HG02840 (cell line): Measurements from ENCODE around the gene RNF217.
"Not testable (repeated sequence)": the region's sequence is repeated elsewhere in the genome, so short reads cannot be mapped to it uniquely, and the experiment has no call there.

ENCODE experiments used
- ATAC-seq: cut with Tn5 transposase; IDR thresholded peaks from one replicate; pipeline ENCODE4 v1.9.1; 2021; ENCODE audit warnings: mild to moderate bottlenecking, moderate library complexity, moderate number of reproducible peaks; ENCODE audit not compliant: unreplicated experiment, low FRiP score

The RNF217 gene

GRCh38 chr6:124961777-124962638 lies at the start of gene RNF217:
Gene RNF217 (plus strand): TSS chr6:124962437. CDS start chr6:124962545, 108 bp downstream.
- ATAC-seq, result no peak

- ATAC-seq, result no peak
These were observed 49.2 kb upstream of the RNF217 start for GRCh38 chr6:124913056-124913455.

- no peak for ATAC-seq
These were observed 44.5 kb upstream of the RNF217 start for GRCh38 chr6:124917769-124918168.

- ATAC-seq, result not testable (repeated sequence)
These were observed 42.5 kb upstream of the RNF217 start for GRCh38 chr6:124919703-124920102.

- ATAC-seq, result no peak
These were observed 37.9 kb upstream of the RNF217 start for GRCh38 chr6:124924333-124924759.

- no peak for ATAC-seq
These were observed 35.8 kb upstream of the RNF217 start for GRCh38 chr6:124926435-124926834.

- ATAC-seq, result no peak
These were observed 34.4 kb upstream of the RNF217 start for GRCh38 chr6:124927806-124928205.

- no peak for ATAC-seq
These were observed 33.4 kb upstream of the RNF217 start for GRCh38 chr6:124928851-124929250.

GRCh38 chr6:124937645-124938044 lies 24.6 kb upstream of the RNF217 start:
- ATAC-seq, result no peak

- ATAC-seq, result no peak
These were observed 21.0 kb upstream of the RNF217 start for GRCh38 chr6:124941259-124941658.

- ATAC-seq, result no peak
These were observed 18.6 kb upstream of the RNF217 start for GRCh38 chr6:124943658-124944057.

GRCh38 chr6:124947971-124948451 lies 14.2 kb upstream of the RNF217 start:
- ATAC-seq, result no peak

- no peak for ATAC-seq
These were observed 12.5 kb upstream of the RNF217 start for GRCh38 chr6:124949706-124950105.

GRCh38 chr6:124953808-124954207 lies 8.4 kb upstream of the RNF217 start:
- no peak for ATAC-seq

GRCh38 chr6:124955108-124955856 lies 7.0 kb upstream of the RNF217 start:
- no peak for ATAC-seq

- ATAC-seq, result no peak
These were observed 6.2 kb upstream of the RNF217 start for GRCh38 chr6:124956018-124956417.

GRCh38 chr6:124958149-124958548 lies 4.1 kb upstream of the RNF217 start:
- ATAC-seq, result no peak

GRCh38 chr6:124958759-124959354 lies 3.4 kb upstream of the RNF217 start:
- no peak for ATAC-seq

GRCh38 chr6:124960757-124961463 lies 1.3 kb upstream of the RNF217 start:
- ATAC-seq, result no peak

GRCh38 chr6:124961464-124961776 lies 817 bp upstream of the RNF217 start:
- ATAC-seq, result no peak
